ENCODE measurements around the gene RBM14. TPM values are rescaled to one million over a fixed set of nuclear protein-coding genes. Genes with fewer than 3 reads are reported as not detected.
A peak's percentile ranks its signal among the peaks of the same experiment; 100 is the strongest.

The RBM14 gene
- total and polyA plus RNA-seq, 2 donors (not counting 1 experiment from before 2014, with no cell fraction given), result 52.4 to 244 TPM

DNA sequence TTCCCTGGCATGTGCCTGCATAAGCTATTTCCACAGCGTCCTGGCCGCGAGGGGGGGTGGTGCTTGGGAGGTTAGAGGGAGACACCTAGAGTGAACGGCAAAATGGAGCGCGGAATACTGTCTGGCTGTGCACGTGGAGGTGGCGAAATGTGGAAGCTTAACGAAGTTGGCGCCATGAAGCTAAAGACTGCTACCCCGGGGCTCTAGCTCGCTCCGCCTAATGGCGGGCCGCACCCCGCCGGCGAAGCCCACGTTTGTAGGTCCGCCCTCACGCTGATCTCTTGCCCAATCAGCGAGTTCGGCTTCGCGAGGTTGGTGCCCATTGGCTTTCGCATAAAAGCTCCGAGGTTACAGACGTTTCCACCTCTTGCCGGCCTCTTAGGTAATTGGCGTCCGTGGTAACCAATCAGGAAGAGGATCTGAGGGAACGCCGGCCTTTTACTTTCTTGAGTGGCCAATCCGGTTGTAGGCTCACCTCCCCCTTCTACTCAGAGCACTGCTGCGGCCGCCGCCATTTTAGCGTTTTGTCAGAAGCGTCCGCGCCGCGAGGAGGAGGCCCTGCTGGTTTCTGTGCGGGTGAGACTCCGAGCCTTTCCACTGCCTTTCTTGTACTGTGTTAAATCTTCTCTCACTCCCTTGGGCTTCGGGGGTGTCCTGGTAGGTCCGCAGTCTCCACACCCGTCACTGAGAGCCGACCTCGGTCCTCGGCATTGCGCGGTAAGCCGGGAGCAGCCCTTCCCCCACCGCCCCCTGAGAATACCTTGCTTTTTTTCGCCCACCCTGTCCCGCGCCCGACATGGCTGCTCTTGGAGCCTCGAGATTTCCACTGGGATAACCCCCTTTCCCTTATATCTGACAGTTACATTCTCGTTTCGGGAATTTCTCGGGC is 22.0 kb downstream of the RBM14 start, which contains the start of gene RBM4:
Gene RBM4, plus strand, starts transcription at position 527 of the 889 bp plus-strand sequence. CDS start 1,009 bp downstream, outside the sequence.
- TF ChIP-seq EZH2 (IDR thresholded peaks at IDR 0.05; ENCODE audit: borderline replicate concordance, insufficient read depth, low read depth, low read length, poor library complexity, severe bottlenecking), result no peak
- TF ChIP-seq, protein P1, sequence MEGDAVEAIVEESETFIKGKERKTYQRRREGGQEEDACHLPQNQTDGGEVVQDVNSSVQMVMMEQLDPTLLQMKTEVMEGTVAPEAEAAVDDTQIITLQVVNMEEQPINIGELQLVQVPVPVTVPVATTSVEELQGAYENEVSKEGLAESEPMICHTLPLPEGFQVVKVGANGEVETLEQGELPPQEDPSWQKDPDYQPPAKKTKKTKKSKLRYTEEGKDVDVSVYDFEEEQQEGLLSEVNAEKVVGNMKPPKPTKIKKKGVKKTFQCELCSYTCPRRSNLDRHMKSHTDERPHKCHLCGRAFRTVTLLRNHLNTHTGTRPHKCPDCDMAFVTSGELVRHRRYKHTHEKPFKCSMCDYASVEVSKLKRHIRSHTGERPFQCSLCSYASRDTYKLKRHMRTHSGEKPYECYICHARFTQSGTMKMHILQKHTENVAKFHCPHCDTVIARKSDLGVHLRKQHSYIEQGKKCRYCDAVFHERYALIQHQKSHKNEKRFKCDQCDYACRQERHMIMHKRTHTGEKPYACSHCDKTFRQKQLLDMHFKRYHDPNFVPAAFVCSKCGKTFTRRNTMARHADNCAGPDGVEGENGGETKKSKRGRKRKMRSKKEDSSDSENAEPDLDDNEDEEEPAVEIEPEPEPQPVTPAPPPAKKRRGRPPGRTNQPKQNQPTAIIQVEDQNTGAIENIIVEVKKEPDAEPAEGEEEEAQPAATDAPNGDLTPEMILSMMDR (IDR thresholded peaks at IDR 0.05), result peak; percentile 10
- under 1% methylated on average over 59 of the region's 63 CpGs for WGBS (ENCODE audit: insufficient coverage)
- Histone ChIP-seq H3K9ac (ENCODE audit: low read length) (peak within 1 kb of the TSS; percentile 87), H3K4me1 (ENCODE audit: control insufficient read depth in 2 of 2, insufficient read depth in 2 of 2, low read length in 2 of 2) (peaks cover 49 to 54% of the 10 kb centered on the region in 2 donors), H3K27me3 (replicated peaks in 1 of 4; ENCODE audit: control extremely low read depth in 1 of 4, control insufficient read depth in 3 of 4, insufficient read depth in 4 of 4, low read length in 3 of 4) (no peaks in the 10 kb centered on the region), H3K79me2 (ENCODE audit: control insufficient read depth, insufficient read depth, low read length) (peaks cover 98% of the 10 kb centered on the region), H2AFZ (ENCODE audit: insufficient read depth, low read depth, low read length, poor library complexity, severe bottlenecking) (peak within 1 kb of the TSS; percentile 74), H4K20me1 (ENCODE audit: control insufficient read depth, insufficient read depth, low read length, poor library complexity, severe bottlenecking) (peaks cover 69% of the 10 kb centered on the region), H3K4me2 (replicated peaks; ENCODE audit: low read depth, low read length, poor library complexity, severe bottlenecking) (peak within 1 kb of the TSS; percentile 89), H3K9me3 (ENCODE audit: control extremely low read depth in 1 of 3, control insufficient read depth in 2 of 3, insufficient read depth in 1 of 3, low read length in 2 of 3) (no peaks in the 10 kb centered on the region), H3K36me3 (replicated peaks in 1 of 2; ENCODE audit: control extremely low read depth in 1 of 2, control insufficient read depth in 1 of 2, extremely low read depth in 1 of 2, insufficient read depth in 2 of 2, low read length in 1 of 2) (peaks cover 4 to 47% of the 10 kb centered on the region in 2 experiments), H3K4me3 (ENCODE audit: control extremely low read depth in 1 of 5, extremely low read depth in 1 of 5, insufficient read depth in 1 of 5, low read depth in 2 of 5, low read length in 4 of 5) (peak within 1 kb of the TSS; percentile 79 to 95 (median 88)), H3K27ac (ENCODE audit: low read length in 2 of 2) (peak within 1 kb of the TSS; percentile 77 to 87)
- ATAC-seq (ENCODE audit: low read depth) (peak; percentile 92), DNase-seq (peak; percentile 99)
- H3K9me3 Mint-ChIP-seq (ENCODE audit: insufficient read depth), result no peaks in the 10 kb centered on the region
- H3K4me3 Mint-ChIP-seq, result peak within 1 kb of the TSS; percentile 99
- H3K4me1 Mint-ChIP-seq, result peaks cover 63% of the 10 kb centered on the region
- H3K27ac Mint-ChIP-seq, result peak within 1 kb of the TSS; percentile 96
- CTCF ChIA-PET, result interaction anchor here (0.6 to 5.5 kb wide), 19 partner anchors 14 to 200 kb away, joined by 3 to 54 read pairs (median 4); partner anchors contain the start of genes CCDC87, CCS, DPP3 and MRPL11
- intact Hi-C loops (cut with micrococcal nuclease), result loop anchor here (1.0 to 2.0 kb wide), 7 partner anchors 22 to 230 kb away; partner anchors contain the start of genes CCDC87, CCS, DPP3 and RBM14
- POLR2A ChIA-PET, result interaction anchor here (0.6 to 3.4 kb wide), 25 partner anchors 10 to 1859 kb away, joined by 3 to 53 read pairs (median 5); partner anchors contain the start of genes CCDC87, CCS, DPP3 and PELI3
- no peaks in the 10 kb centered on the region for H3K27me3 Mint-ChIP-seq

All from B cell (primary cell).